Smooth muscle cell of the brain vasculature (primary cell): ENCODE results near the gene ADAM22.
"Not testable (repeated sequence)": the region's sequence is repeated elsewhere in the genome, so short reads cannot be mapped to it uniquely, and the experiment has no call there.

Experiments used
- DNase-seq: peaks from one replicate; pipeline ENCODE4 v3.0.0-alpha.2; 2012; ENCODE audit warnings: low read depth, low spot score

The ADAM22 gene, protein sequence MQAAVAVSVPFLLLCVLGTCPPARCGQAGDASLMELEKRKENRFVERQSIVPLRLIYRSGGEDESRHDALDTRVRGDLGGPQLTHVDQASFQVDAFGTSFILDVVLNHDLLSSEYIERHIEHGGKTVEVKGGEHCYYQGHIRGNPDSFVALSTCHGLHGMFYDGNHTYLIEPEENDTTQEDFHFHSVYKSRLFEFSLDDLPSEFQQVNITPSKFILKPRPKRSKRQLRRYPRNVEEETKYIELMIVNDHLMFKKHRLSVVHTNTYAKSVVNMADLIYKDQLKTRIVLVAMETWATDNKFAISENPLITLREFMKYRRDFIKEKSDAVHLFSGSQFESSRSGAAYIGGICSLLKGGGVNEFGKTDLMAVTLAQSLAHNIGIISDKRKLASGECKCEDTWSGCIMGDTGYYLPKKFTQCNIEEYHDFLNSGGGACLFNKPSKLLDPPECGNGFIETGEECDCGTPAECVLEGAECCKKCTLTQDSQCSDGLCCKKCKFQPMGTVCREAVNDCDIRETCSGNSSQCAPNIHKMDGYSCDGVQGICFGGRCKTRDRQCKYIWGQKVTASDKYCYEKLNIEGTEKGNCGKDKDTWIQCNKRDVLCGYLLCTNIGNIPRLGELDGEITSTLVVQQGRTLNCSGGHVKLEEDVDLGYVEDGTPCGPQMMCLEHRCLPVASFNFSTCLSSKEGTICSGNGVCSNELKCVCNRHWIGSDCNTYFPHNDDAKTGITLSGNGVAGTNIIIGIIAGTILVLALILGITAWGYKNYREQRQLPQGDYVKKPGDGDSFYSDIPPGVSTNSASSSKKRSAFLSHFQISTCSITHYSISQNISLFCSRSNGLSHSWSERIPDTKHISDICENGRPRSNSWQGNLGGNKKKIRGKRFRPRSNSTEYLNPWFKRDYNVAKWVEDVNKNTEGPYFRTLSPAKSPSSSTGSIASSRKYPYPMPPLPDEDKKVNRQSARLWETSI

DNA sequence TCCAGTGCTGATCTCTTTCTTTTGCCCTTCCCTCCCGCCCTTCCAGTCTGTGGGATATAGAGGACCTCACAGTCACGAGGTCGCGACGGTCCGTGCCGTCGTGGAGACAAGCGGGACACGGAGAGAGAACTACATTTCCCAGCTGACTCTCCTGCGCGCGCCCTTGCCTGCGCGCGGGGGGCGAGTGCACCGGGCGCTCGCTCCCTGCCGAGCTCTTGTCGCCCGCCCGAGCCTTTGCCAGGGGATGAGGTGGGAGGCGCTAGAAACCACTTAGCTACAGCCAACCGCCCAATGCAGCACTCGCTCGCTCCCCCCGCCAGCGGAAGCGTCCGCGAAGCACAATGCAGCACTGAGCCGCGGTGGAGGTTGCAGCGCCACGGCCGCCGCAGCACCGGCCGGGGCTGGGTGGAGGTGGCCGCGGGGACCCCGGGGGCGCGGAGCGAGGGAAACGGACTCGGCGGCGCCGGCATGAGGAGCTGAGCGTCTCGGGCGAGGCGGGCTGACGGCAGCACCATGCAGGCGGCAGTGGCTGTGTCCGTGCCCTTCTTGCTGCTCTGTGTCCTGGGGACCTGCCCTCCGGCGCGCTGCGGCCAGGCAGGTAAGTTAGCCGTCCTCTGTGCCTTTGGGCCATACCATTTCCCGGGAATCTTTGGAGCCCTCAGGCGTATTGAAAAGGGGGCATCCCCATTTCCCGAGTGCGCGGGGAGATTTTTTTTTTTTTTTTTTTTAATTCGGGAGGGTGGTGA, at the start of gene ADAM22:
ADAM22 (plus strand) TSS at position 299 of the 746 bp plus-strand sequence; CDS start at position 514, 215 bp downstream.
- DNase-seq, result peak; percentile 85

- no peak for DNase-seq
Observed at GRCh38 chr7:87885018-87885417, 49.0 kb upstream of the ADAM22 start.

DNA sequence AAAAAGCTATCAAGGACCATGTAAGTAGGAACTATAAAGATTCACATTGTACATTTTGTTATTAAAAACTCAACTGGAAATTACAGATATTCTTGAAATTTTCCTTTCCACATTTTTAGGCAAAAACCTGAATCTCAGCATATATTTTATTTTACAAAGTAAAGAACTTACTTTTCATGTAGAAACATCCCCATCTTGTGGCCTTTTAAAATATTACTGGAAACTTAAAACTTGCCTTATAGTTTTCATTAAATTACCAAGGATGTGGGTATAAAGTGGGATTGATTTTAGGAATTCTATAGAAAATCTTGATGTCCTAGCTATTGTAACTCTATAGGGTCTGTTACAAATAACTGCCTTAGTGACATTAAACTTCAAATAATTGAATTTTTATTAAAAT, 47.2 kb upstream of the ADAM22 start:
- no peak for DNase-seq

DNA sequence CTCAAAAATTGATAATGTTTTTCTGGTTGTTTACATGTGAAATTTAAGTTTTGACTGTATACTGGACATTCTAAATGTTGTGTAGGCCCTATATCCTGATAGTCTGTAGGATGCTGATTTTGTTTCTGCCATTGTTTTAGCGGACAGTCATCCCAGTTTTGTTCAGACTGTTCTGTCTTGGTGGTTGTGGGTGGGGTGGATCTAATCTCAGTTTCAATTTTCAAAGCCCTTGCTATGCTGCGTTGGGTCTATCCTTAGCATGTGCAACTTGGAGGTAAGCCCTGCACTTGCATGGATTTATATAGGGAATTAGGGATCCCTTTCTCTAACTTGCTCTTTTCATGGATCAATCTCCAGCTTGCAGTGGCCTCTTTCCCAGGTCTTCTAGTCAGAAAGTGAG, 38.7 kb upstream of the ADAM22 start:
- DNase-seq, result no peak

- no peak for DNase-seq
Observed at GRCh38 chr7:87899255-87899654, 34.8 kb upstream of the ADAM22 start.

- DNase-seq, result not testable (repeated sequence)
Observed at GRCh38 chr7:87907136-87907906, 26.7 kb upstream of the ADAM22 start.

- not testable (repeated sequence) for DNase-seq
Observed at GRCh38 chr7:87908814-87909213, 25.2 kb upstream of the ADAM22 start.

- no peak for DNase-seq
Observed at GRCh38 chr7:87912121-87912520, 21.9 kb upstream of the ADAM22 start.

DNA sequence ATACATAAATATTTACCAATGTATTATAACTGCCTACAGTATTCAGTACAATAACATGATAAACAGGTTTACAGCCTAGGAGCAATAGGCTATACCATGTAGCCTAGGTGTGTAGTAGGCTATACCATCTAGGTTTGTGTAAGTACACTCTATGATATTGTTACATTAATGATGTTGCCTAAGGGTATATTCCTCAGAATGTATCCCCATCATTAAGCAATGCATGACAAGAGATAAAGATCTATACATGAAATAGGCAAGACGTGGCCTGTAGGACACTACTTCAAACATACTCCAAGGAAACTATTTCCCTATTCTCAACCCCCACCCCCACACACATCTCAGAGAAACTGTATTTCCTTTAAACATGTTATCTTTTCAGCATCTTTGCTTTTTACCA, 15.3 kb upstream of the ADAM22 start:
- no peak for DNase-seq

DNA sequence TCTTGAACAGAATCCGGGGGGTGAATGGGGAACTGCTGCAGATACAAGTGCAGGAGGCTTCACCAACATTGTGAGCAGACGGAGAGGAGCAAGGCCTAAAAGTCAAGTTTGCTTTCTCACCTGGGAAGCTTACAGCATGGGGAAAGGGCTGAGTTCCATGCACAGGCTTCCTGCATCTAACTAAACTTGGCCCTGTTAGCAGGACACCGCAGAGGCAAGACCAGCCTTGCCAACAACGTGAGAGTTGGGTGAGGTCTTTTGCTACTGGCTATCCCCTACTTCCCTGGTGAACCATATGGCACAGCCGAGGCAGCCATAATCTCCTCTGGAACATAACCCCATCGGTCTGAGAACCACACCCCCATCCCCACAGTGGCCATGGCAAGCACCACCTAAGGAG, 14.2 kb upstream of the ADAM22 start:
- DNase-seq, result no peak

DNA sequence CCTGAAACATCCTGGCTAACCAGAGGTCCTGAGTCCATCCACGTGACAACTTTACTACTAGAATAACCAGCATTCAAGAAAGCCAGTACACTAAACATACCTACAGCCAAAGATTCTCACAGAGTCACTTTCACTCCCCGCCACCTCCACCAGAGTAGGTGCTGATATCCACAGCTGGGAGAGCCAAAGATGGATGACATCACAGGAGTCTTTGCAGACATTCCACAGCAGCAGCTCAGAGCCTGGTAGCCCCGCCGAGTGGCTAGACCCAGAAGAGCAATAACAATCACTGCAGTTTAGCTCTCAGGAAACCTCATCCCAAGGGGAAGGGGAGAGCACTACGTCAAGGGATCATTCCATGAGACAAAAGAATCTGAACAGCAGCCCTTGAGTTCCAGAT, 13.5 kb upstream of the ADAM22 start:
- DNase-seq, result no peak

DNA sequence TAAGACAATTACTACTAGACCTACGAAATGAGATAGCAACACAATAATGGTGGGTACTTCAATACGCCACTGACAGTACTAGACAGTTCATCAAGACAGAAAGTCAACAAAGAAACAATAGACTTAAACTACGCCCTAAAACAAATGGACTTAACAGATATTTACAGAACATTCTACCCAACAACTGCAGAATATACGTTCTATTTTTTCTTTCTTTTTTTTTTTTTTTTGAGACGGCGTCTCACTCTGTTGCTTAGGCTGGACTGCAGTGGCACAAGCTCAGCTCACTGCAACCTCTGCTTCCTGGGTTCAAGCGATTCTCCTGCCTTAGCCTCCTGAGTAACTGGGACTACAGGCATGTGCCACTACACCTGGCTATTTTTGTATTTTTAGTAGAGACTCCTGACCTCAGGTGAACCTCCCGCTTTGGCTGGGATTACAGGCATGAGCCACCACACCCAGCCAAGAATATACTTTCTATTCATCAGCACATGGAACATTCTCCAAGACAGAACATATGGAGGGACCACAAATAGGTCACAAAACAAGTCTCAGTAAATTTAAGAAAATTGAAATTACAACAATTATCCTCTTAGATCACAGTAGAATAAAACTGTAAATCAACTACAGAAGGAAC, 11.2 kb upstream of the ADAM22 start:
- DNase-seq, result not testable (repeated sequence)

DNA sequence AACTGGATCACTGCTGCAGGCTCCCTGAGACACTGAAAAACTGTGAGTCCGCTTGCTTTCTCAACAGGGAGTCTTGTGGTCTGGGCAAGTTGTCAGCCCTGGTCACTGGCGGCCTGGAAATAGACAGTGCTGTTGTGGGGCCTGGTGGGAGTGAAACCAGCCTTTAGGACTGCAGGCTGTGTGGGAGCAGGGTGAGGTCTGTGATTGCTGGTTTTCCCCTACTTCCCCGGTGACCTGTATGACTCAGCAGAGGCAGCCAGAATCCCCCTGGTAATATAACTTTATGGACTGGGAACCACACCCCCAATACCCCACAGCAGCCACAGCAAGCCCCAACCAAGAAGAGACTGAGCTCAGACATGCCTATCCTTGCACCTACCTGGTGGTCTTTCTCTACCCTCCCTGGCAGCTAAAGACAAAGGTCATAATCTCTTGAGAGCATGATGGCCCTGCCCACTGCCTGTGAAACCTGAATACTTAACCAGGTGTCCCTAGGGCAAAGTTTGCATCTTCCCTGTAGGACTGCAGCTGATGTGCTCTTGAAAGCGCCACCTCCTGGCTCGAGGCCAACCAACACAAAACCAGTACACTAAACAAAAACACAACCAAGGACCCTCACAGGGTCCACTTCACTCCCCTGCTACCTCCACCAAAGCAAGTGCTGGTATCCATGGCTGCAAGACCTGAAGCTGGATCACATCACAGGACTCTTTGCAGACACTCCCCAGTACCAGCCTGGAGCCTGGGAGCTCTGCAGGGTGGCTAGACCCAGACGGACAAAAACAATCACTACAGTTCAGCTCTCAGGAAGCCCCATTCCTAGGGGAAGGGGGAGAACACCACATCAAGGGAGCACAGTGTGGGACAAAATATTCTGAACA, 7.2 kb upstream of the ADAM22 start:
- peak; percentile 97 for DNase-seq

DNA sequence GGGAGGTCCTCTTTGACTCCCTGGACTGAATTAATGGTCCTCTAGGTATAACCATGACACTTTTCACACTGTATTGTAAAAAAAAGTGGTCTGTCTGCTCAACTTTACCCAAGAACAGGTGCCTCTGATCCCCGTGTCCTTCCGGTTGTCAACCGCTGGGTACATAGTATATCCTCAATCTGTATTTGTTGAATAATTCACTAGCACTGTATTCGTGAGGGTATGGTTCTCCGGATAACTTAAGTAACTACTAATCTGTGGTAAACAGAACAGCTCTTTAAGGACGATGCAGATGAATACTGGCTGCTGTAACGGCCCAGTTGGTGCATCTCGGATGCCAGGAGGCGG, 472 bp upstream of the ADAM22 start:
- DNase-seq, result no peak

- DNase-seq, result no peak
Observed at GRCh38 chr7:87934699-87935383, 790 bp downstream of the ADAM22 start.

DNA sequence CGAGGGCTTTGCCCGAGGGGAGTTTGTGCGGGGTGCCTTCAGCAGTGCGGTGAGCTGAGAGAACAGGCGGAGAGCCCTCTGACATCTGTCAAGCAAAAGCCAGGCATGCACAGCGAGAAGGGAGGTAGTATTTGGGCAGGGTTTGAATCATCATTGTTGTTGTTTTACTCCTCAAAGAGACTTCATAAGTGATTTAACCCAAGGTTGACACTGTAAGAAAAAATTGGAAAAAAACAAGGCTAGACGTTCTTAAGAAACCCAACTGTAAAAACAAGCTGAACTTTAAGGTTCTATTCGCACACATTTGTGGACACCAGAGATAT, 1.3 kb downstream of the ADAM22 start:
- DNase-seq, result no peak

DNA sequence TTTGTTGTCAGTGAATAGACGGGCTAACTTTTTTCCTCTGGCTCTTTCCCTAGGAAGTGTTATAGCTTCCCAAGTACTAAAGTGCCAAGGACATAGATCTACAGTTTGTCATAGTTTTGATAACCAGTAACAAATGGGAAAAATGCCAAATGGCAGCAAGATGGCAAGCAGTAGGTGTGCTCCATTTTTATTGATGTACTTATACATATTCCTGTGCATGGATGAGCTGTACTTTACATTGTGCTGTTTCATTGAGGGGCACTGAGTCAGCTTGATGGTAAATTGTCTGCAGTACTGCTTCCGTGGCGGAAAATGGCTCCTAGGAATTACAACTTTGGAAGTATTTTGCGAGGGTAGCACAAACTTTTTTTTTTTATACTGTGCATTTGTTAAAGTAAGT, 7.1 kb downstream of the ADAM22 start:
- no peak for DNase-seq

- no peak for DNase-seq
Observed at GRCh38 chr7:87944547-87944946, 10.5 kb downstream of the ADAM22 start.

DNA sequence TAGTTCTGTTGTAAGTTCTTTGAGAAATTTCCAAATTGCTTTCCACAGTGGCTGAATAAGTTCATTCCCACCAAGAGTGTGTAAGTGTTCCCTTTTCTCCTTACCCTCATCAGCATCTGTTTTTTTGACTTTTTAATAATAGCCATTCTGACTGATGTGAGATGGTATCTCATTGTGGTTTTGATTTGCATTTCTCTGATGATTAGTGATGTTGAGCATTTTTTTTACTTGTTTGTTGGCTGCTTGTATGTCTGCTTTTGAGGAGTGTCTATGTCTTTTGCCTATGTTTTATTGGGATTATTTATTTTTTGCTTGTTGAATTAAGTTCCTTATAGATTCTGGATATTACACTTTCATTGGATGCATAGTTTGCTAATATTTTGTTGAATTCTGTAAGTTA, 11.9 kb downstream of the ADAM22 start:
- DNase-seq, result not testable (repeated sequence)
